GM23338 (cell line): ENCODE data around the gene TRIB2. TPM values are rescaled to one million over a fixed set of nuclear protein-coding genes. Genes with fewer than 3 reads are reported as not detected.

Experiments
- ATAC-seq: fragments of 200-7000 bp; cut with Tn5 transposase; 3 replicates; pipeline ENCODE4 v1.9.1; 2020
- DNase-seq: peaks from one replicate; pipeline ENCODE4 v3.0.0-alpha.2; 2015; ENCODE audit warnings: low spot score
- H2AFZ ChIP-seq: fragments of 200-600 bp; sonication (generic); 2 replicates; pipeline ENCODE4 v1.8.0; 2016; ENCODE audit warnings: antibody characterized with exemption, mild to moderate bottlenecking, moderate library complexity
- H3F3A ChIP-seq: fragments of 200-600 bp; sonication (generic); replicated peaks from 2 replicates; pipeline ENCODE4 v1.8.0; 2017; ENCODE audit warnings: antibody characterized with exemption, mixed run types, low read depth
- H3K27ac ChIP-seq: fragments of 200-600 bp; sonication (generic); 2 replicates; pipeline ENCODE4 v1.6.1; 2016; ENCODE audit warnings: low read depth
- H3K27me3 ChIP-seq: fragments of 200-600 bp; sonication (generic); 2 replicates; pipeline ENCODE4 v1.8.0; 2016; ENCODE audit warnings: mild to moderate bottlenecking, mixed run types, moderate library complexity; ENCODE audit not compliant: insufficient read depth
- H3K36me3 ChIP-seq: fragments of 200-600 bp; sonication (generic); 2 replicates; pipeline ENCODE4 v1.8.0; 2016; ENCODE audit warnings: mild to moderate bottlenecking; ENCODE audit not compliant: insufficient read depth
- H3K4me1 ChIP-seq: fragments of 200-600 bp; sonication (generic); 2 replicates; pipeline ENCODE4 v1.8.0; 2016; ENCODE audit warnings: mild to moderate bottlenecking, moderate library complexity; ENCODE audit not compliant: insufficient read depth
- H3K4me2 ChIP-seq: fragments of 200-600 bp; sonication (generic); 2 replicates; pipeline ENCODE4 v1.7.1; 2017; ENCODE audit warnings: mixed run types
- H3K4me3 ChIP-seq: fragments of 200-600 bp; sonication (generic); 2 replicates; pipeline ENCODE4 v1.6.1; 2016; ENCODE audit warnings: mixed run types
- H3K79me2 ChIP-seq: fragments of 200-600 bp; sonication (generic); replicated peaks from 2 replicates; pipeline ENCODE4 v1.8.0; 2017; ENCODE audit warnings: mild to moderate bottlenecking; ENCODE audit not compliant: insufficient read depth
- H3K9me2 ChIP-seq: fragments of 200-600 bp; sonication (generic); 2 replicates; pipeline ENCODE4 v1.8.0; 2017; ENCODE audit not compliant: insufficient read depth
- H4K20me1 ChIP-seq: fragments of 200-600 bp; sonication (generic); replicated peaks from 2 replicates; pipeline ENCODE4 v1.8.0; 2017; ENCODE audit warnings: mild to moderate bottlenecking; ENCODE audit not compliant: insufficient read depth
- H3K27ac Mint-ChIP-seq: 2 replicates; pipeline ENCODE4 v1.8.0; 2020; ENCODE audit warnings: inconsistent platforms, mild to moderate bottlenecking, moderate library complexity, mixed read lengths
- H3K27me3 Mint-ChIP-seq: 3 replicates; pipeline ENCODE4 v1.8.0; 2022; ENCODE audit warnings: low read depth, mild to moderate bottlenecking, moderate library complexity, mixed read lengths, inconsistent platforms; ENCODE audit not compliant: insufficient read depth, poor library complexity
- H3K36me3 Mint-ChIP-seq: 3 replicates; pipeline ENCODE4 v1.8.0; 2021; ENCODE audit warnings: low read depth, mild to moderate bottlenecking, inconsistent platforms, moderate library complexity, mixed read lengths
- H3K4me1 Mint-ChIP-seq: 3 replicates; pipeline ENCODE4 v1.8.0; 2020; ENCODE audit warnings: mild to moderate bottlenecking, inconsistent platforms, mixed read lengths
- H3K4me3 Mint-ChIP-seq: 3 replicates; pipeline ENCODE4 v1.8.0; 2021; ENCODE audit warnings: moderate library complexity, mild to moderate bottlenecking, inconsistent platforms, mixed read lengths
- H3K9me3 Mint-ChIP-seq: 3 replicates; pipeline ENCODE4 v1.8.0; 2020; ENCODE audit warnings: moderate library complexity, mild to moderate bottlenecking, inconsistent platforms, mixed read lengths
- CREB1 ChIP-seq: fragments of 250-450 bp; sonication (Bioruptor Pico); IDR thresholded peaks from 2 replicates; pipeline ENCODE4 v1.5.0; 2020; ENCODE audit warnings: low read depth, mild to moderate bottlenecking, moderate library complexity
- EZH2 ChIP-seq: fragments of 200-600 bp; sonication (generic); IDR thresholded peaks from one replicate; pipeline ENCODE4 v1.8.0; 2017; ENCODE audit warnings: antibody characterized with exemption, mild to moderate bottlenecking, low read depth; ENCODE audit not compliant: unreplicated experiment
- JUNB ChIP-seq: IDR thresholded peaks from one replicate; pipeline ENCODE4 v1.6.1; 2016; ENCODE audit warnings: antibody characterized with exemption; ENCODE audit not compliant: unreplicated experiment
- NANOG ChIP-seq: IDR thresholded peaks from 2 replicates; pipeline ENCODE4 v1.6.1; 2016; ENCODE audit warnings: antibody characterized with exemption, borderline replicate concordance
- ZNF114 ChIP-seq: fragments of 250-450 bp; sonication (Bioruptor Pico); IDR thresholded peaks from 2 replicates; pipeline ENCODE4 v1.5.0; 2020; ENCODE audit warnings: mild to moderate bottlenecking, moderate library complexity
- ZNF331 ChIP-seq: fragments of 250-450 bp; sonication (Bioruptor Pico); IDR thresholded peaks from 2 replicates; pipeline ENCODE4 v1.5.0; 2020; ENCODE audit warnings: low read depth, mild to moderate bottlenecking, moderate library complexity
- ZNF462 ChIP-seq: fragments of 250-450 bp; sonication (Bioruptor Pico); IDR thresholded peaks from 2 replicates; pipeline ENCODE4 v1.5.0; 2020; ENCODE audit warnings: mild to moderate bottlenecking, moderate library complexity
- polyA plus RNA-seq: library from polyadenylated mRNA; unstranded; fragments of >200 nt; fragmentation: Nextera tagmentation; extraction: Ambion mirVana; gene quantifications from 2 replicates; pipeline ENCODE4 v1.2.1, GENCODE V29; 2016
- total RNA-seq: library from RNA; depleted of rRNA; stranded (reverse); fragments of >200 nt; shearing (Covaris generic); gene quantifications from 2 replicates; pipeline ENCODE4 v1.2.3, GENCODE V29; 2014

The TRIB2 gene
- total and polyA plus RNA-seq, 2 experiments from 2014 or later = 40.3 to 109 TPM

GRCh38 chr2:12787891-12788801, 71.4 kb downstream of the TRIB2 start (continued):
- no peak for TF ChIP-seq ZNF462
- no peak for TF ChIP-seq ZNF114 (CRISPR knock-in tag)
- no peak for TF ChIP-seq ZNF331 (CRISPR knock-in tag)

GRCh38 chr2:12791906-12792305, 75.2 kb downstream of the TRIB2 start:
- DNase-seq (no peak), ATAC-seq (no peak)
- H3F3A ChIP-seq = no peaks in the 10 kb centered on the region
- no peak overlapping the region for H3K4me3 ChIP-seq
- Mint-ChIP-seq H3K36me3 (no peaks in the 10 kb centered on the region; the same call in 1 of the 3 replicates), H3K27me3 (peaks cover 1% of the 10 kb centered on the region), H3K4me1 (no peaks in the 10 kb centered on the region), H3K9me3 (peaks cover 4% of the 10 kb centered on the region; the same call in 1 of the 3 replicates), H3K4me3 (no peak overlapping the region), H3K27ac (no peak overlapping the region)
- no peaks in the 10 kb centered on the region for H3K79me2 ChIP-seq
- H3K27me3 ChIP-seq = no peaks in the 10 kb centered on the region
- H3K9me2 ChIP-seq = no peaks in the 10 kb centered on the region
- no peaks in the 10 kb centered on the region for H3K4me1 ChIP-seq
- H3K27ac ChIP-seq = no peak overlapping the region
- no peaks in the 10 kb centered on the region for H3K36me3 ChIP-seq
- no peaks in the 10 kb centered on the region for H4K20me1 ChIP-seq
- H2AFZ ChIP-seq = no peak overlapping the region
- H3K4me2 ChIP-seq = no peak overlapping the region
- no peak for TF ChIP-seq JUNB
- no peak for TF ChIP-seq EZH2
- no peak for TF ChIP-seq CREB1
- no peak for TF ChIP-seq NANOG
- TF ChIP-seq ZNF462 = no peak
- TF ChIP-seq ZNF114 (CRISPR knock-in tag) = no peak
